HG03064 (cell line): ENCODE measurements around the gene IRF2BP1.

Experiments used
- ATAC-seq: cut with Tn5 transposase; IDR thresholded peaks from one replicate; pipeline ENCODE4 v1.9.1; 2021; ENCODE audit warnings: low read depth; ENCODE audit not compliant: unreplicated experiment

Gene IRF2BP1

GRCh38 chr19:45885556-45886426 lies at the start of gene IRF2BP1:
TSS of gene IRF2BP1 (minus strand) at chr19:45886141. CDS start at chr19:45885774, 367 bp downstream.
- ATAC-seq = no peak

- ATAC-seq = no peak
These were observed 49.3 kb upstream of the IRF2BP1 start for GRCh38 chr19:45935267-45935666.

GRCh38 chr19:45934551-45935230 lies 48.8 kb upstream of the IRF2BP1 start:
- ATAC-seq = no peak

- ATAC-seq = no peak
These were observed 47.8 kb upstream of the IRF2BP1 start for GRCh38 chr19:45933759-45934158.

- ATAC-seq = no peak
These were observed 45.1 kb upstream of the IRF2BP1 start for GRCh38 chr19:45931055-45931454.

- ATAC-seq = no peak
These were observed 43.3 kb upstream of the IRF2BP1 start for GRCh38 chr19:45929247-45929646.

GRCh38 chr19:45927565-45928261 lies 41.8 kb upstream of the IRF2BP1 start:
- ATAC-seq = no peak

GRCh38 chr19:45924891-45925447 lies 39.0 kb upstream of the IRF2BP1 start:
- no peak for ATAC-seq

- no peak for ATAC-seq
These were observed 36.3 kb upstream of the IRF2BP1 start for GRCh38 chr19:45922281-45922680.

- ATAC-seq = no peak
These were observed 34.5 kb upstream of the IRF2BP1 start for GRCh38 chr19:45920458-45920857.

GRCh38 chr19:45919678-45920077 lies 33.7 kb upstream of the IRF2BP1 start:
- ATAC-seq = no peak

GRCh38 chr19:45918721-45919120 lies 32.8 kb upstream of the IRF2BP1 start:
- ATAC-seq = no peak

GRCh38 chr19:45917421-45918091 lies 31.6 kb upstream of the IRF2BP1 start:
- no peak for ATAC-seq

- no peak for ATAC-seq
These were observed 28.2 kb upstream of the IRF2BP1 start, which contains the start of gene NANOS2 for GRCh38 chr19:45913874-45914830. TSS of gene NANOS2 (minus strand) at chr19:45914778. CDS start at chr19:45914693, 85 bp downstream.

- ATAC-seq = no peak
These were observed 25.4 kb upstream of the IRF2BP1 start for GRCh38 chr19:45911291-45911690.

GRCh38 chr19:45908956-45909355 lies 23.0 kb upstream of the IRF2BP1 start:
- no peak for ATAC-seq

- ATAC-seq = no peak
These were observed 20.3 kb upstream of the IRF2BP1 start for GRCh38 chr19:45906221-45906620.

GRCh38 chr19:45905011-45905410 lies 19.1 kb upstream of the IRF2BP1 start:
- ATAC-seq = no peak
